ENCODE data around the gene PLD4. TPM values are rescaled to one million over a fixed set of nuclear protein-coding genes. Genes with fewer than 3 reads are reported as not detected.
A peak's percentile ranks its signal among the peaks of the same experiment; 100 is the strongest.

Gene PLD4
- polyA plus RNA-seq, 2 donors = 0.53 to 0.65 TPM

- Histone ChIP-seq H3K27me3 (ENCODE audit: control insufficient read depth in 1 of 2, insufficient read depth in 2 of 2, low read length in 2 of 2) (no peaks in the 10 kb centered on the region), H3K4me1 (ENCODE audit: control insufficient read depth in 2 of 2, insufficient read depth in 2 of 2, low read length in 1 of 2) (peaks cover 0 to 3% of the 10 kb centered on the region in 2 donors), H3K9me3 (ENCODE audit: control insufficient read depth in 2 of 2, insufficient read depth in 1 of 2, low read depth in 1 of 2, low read length in 1 of 2) (peaks cover 0 to 5% of the 10 kb centered on the region in 2 donors), H3K4me3 (ENCODE audit: low read depth in 1 of 2, low read length in 2 of 2) (no peak overlapping the region), H3K36me3 (ENCODE audit: control insufficient read depth in 2 of 2, insufficient read depth in 2 of 2, low read length in 1 of 2) (no peaks in the 10 kb centered on the region), H3K27ac (ENCODE audit: low read depth in 2 of 2, low read length in 1 of 2) (no peak overlapping the region)
- 60 to 73% methylated on average over 10 of the region's 10 CpGs for WGBS, 2 donors
Measured at GRCh38 chr14:104927432-104927816, 2.7 kb downstream of the PLD4 start.

GRCh38 chr14:104927901-104928300 lies 3.2 kb downstream of the PLD4 start:
- no peak overlapping the region for H3K27ac ChIP-seq (ENCODE audit: low read depth in 2 of 2, low read length in 1 of 2)
- peaks cover 0 to 5% of the 10 kb centered on the region in 2 donors for H3K9me3 ChIP-seq (ENCODE audit: control insufficient read depth in 2 of 2, insufficient read depth in 1 of 2, low read depth in 1 of 2, low read length in 1 of 2)
- no peaks in the 10 kb centered on the region for H3K36me3 ChIP-seq (ENCODE audit: control insufficient read depth in 2 of 2, insufficient read depth in 2 of 2, low read length in 1 of 2)
- H3K4me3 ChIP-seq (ENCODE audit: low read depth in 1 of 2, low read length in 2 of 2) = no peak overlapping the region
- no peaks in the 10 kb centered on the region for H3K27me3 ChIP-seq (ENCODE audit: control insufficient read depth in 1 of 2, insufficient read depth in 2 of 2, low read length in 2 of 2)
- peaks cover 0 to 3% of the 10 kb centered on the region in 2 donors for H3K4me1 ChIP-seq (ENCODE audit: control insufficient read depth in 2 of 2, insufficient read depth in 2 of 2, low read length in 1 of 2)
- 58 to 70% methylated on average over 8 of the region's 8 CpGs for WGBS, 2 donors

- no peaks in the 10 kb centered on the region for H3K36me3 ChIP-seq (ENCODE audit: control insufficient read depth in 2 of 2, insufficient read depth in 2 of 2, low read length in 1 of 2)
- peaks cover 0 to 3% of the 10 kb centered on the region in 2 donors for H3K4me1 ChIP-seq (ENCODE audit: control insufficient read depth in 2 of 2, insufficient read depth in 2 of 2, low read length in 1 of 2)
- no peak overlapping the region for H3K27ac ChIP-seq (ENCODE audit: low read depth in 2 of 2, low read length in 1 of 2)
- 84 to 86% methylated on average over 17 of the region's 17 CpGs for WGBS, 2 donors
- no peaks in the 10 kb centered on the region for H3K27me3 ChIP-seq (ENCODE audit: control insufficient read depth in 1 of 2, insufficient read depth in 2 of 2, low read length in 2 of 2)
- no peak overlapping the region for H3K4me3 ChIP-seq (ENCODE audit: low read depth in 1 of 2, low read length in 2 of 2)
- peaks cover 0 to 5% of the 10 kb centered on the region in 2 donors for H3K9me3 ChIP-seq (ENCODE audit: control insufficient read depth in 2 of 2, insufficient read depth in 1 of 2, low read depth in 1 of 2, low read length in 1 of 2)
Measured at GRCh38 chr14:104928391-104929133, 3.9 kb downstream of the PLD4 start.

GRCh38 chr14:104929268-104930230 lies 4.9 kb downstream of the PLD4 start:
- Histone ChIP-seq H3K4me1 (ENCODE audit: control insufficient read depth in 2 of 2, insufficient read depth in 2 of 2, low read length in 1 of 2) (peaks cover 0 to 7% of the 10 kb centered on the region in 2 donors), H3K9me3 (ENCODE audit: control insufficient read depth in 2 of 2, insufficient read depth in 1 of 2, low read depth in 1 of 2, low read length in 1 of 2) (no peaks in the 10 kb centered on the region), H3K27me3 (ENCODE audit: control insufficient read depth in 1 of 2, insufficient read depth in 2 of 2, low read length in 2 of 2) (no peaks in the 10 kb centered on the region), H3K27ac (ENCODE audit: low read depth in 2 of 2, low read length in 1 of 2) (no peak overlapping the region), H3K36me3 (ENCODE audit: control insufficient read depth in 2 of 2, insufficient read depth in 2 of 2, low read length in 1 of 2) (no peaks in the 10 kb centered on the region), H3K4me3 (ENCODE audit: low read depth in 1 of 2, low read length in 2 of 2) (no peak overlapping the region)
- WGBS, 2 donors = 85 to 87% methylated on average over 15 of the region's 15 CpGs

GRCh38 chr14:104930526-104931303 lies 6.0 kb downstream of the PLD4 start:
- H3K36me3 ChIP-seq (ENCODE audit: control insufficient read depth in 2 of 2, insufficient read depth in 2 of 2, low read length in 1 of 2) = no peaks in the 10 kb centered on the region
- peaks cover 0 to 7% of the 10 kb centered on the region in 2 donors for H3K4me1 ChIP-seq (ENCODE audit: control insufficient read depth in 2 of 2, insufficient read depth in 2 of 2, low read length in 1 of 2)
- no peak overlapping the region for H3K27ac ChIP-seq (ENCODE audit: low read depth in 2 of 2, low read length in 1 of 2)
- no peak overlapping the region for H3K4me3 ChIP-seq (ENCODE audit: low read depth in 1 of 2, low read length in 2 of 2)
- 64 to 68% methylated on average over 10 of the region's 10 CpGs for WGBS, 2 donors
- no peaks in the 10 kb centered on the region for H3K9me3 ChIP-seq (ENCODE audit: control insufficient read depth in 2 of 2, insufficient read depth in 1 of 2, low read depth in 1 of 2, low read length in 1 of 2)
- no peaks in the 10 kb centered on the region for H3K27me3 ChIP-seq (ENCODE audit: control insufficient read depth in 1 of 2, insufficient read depth in 2 of 2, low read length in 2 of 2)

GRCh38 chr14:104931304-104931770 lies 6.7 kb downstream of the PLD4 start:
- H3K27me3 ChIP-seq (ENCODE audit: control insufficient read depth in 1 of 2, insufficient read depth in 2 of 2, low read length in 2 of 2) = no peaks in the 10 kb centered on the region
- 67 to 69% methylated on average over 9 of the region's 9 CpGs for WGBS, 2 donors
- no peaks in the 10 kb centered on the region for H3K9me3 ChIP-seq (ENCODE audit: control insufficient read depth in 2 of 2, insufficient read depth in 1 of 2, low read depth in 1 of 2, low read length in 1 of 2)
- H3K27ac ChIP-seq (ENCODE audit: low read depth in 2 of 2, low read length in 1 of 2) = no peak overlapping the region
- H3K4me3 ChIP-seq (ENCODE audit: low read depth in 1 of 2, low read length in 2 of 2) = no peak overlapping the region
- peaks cover 0 to 7% of the 10 kb centered on the region in 2 donors for H3K4me1 ChIP-seq (ENCODE audit: control insufficient read depth in 2 of 2, insufficient read depth in 2 of 2, low read length in 1 of 2)
- H3K36me3 ChIP-seq (ENCODE audit: control insufficient read depth in 2 of 2, insufficient read depth in 2 of 2, low read length in 1 of 2) = no peaks in the 10 kb centered on the region

- H3K4me3 ChIP-seq (ENCODE audit: low read depth in 1 of 2, low read length in 2 of 2) = no peak overlapping the region
- peaks cover 0 to 2% of the 10 kb centered on the region in 2 donors for H3K36me3 ChIP-seq (ENCODE audit: control insufficient read depth in 2 of 2, insufficient read depth in 2 of 2, low read length in 1 of 2)
- peaks cover under 1 to 7% of the 10 kb centered on the region in 2 donors for H3K4me1 ChIP-seq (ENCODE audit: control insufficient read depth in 2 of 2, insufficient read depth in 2 of 2, low read length in 1 of 2)
- H3K9me3 ChIP-seq (ENCODE audit: control insufficient read depth in 2 of 2, insufficient read depth in 1 of 2, low read depth in 1 of 2, low read length in 1 of 2) = no peaks in the 10 kb centered on the region
- no peaks in the 10 kb centered on the region for H3K27me3 ChIP-seq (ENCODE audit: control insufficient read depth in 1 of 2, insufficient read depth in 2 of 2, low read length in 2 of 2)
- no peak overlapping the region for H3K27ac ChIP-seq (ENCODE audit: low read depth in 2 of 2, low read length in 1 of 2)
- 56 to 58% methylated on average over 63 to 64 of the region's 64 CpGs for WGBS, 2 donors
Measured at GRCh38 chr14:104931771-104932675, 7.3 kb downstream of the PLD4 start.

GRCh38 chr14:104932676-104933631 lies 8.3 kb downstream of the PLD4 start:
- Histone ChIP-seq H3K27me3 (ENCODE audit: control insufficient read depth in 1 of 2, insufficient read depth in 2 of 2, low read length in 2 of 2) (no peaks in the 10 kb centered on the region), H3K4me3 (ENCODE audit: low read depth in 1 of 2, low read length in 2 of 2) (peak overlapping the region; percentile 2 to 55), H3K36me3 (ENCODE audit: control insufficient read depth in 2 of 2, insufficient read depth in 2 of 2, low read length in 1 of 2) (peaks cover 0 to 8% of the 10 kb centered on the region in 2 donors), H3K9me3 (ENCODE audit: control insufficient read depth in 2 of 2, insufficient read depth in 1 of 2, low read depth in 1 of 2, low read length in 1 of 2) (no peaks in the 10 kb centered on the region), H3K4me1 (ENCODE audit: control insufficient read depth in 2 of 2, insufficient read depth in 2 of 2, low read length in 1 of 2) (peaks cover 3 to 7% of the 10 kb centered on the region in 2 donors), H3K27ac (ENCODE audit: low read depth in 2 of 2, low read length in 1 of 2) (peak overlapping the region in 1 of 2 donors; percentile 51)
- 13% methylated on average over 75 to 100 of the region's 100 CpGs for WGBS, 2 donors

All from esophagus (tissue), 2 donors.